ENCODE results near the gene PACS1. TPM values are rescaled to one million over a fixed set of nuclear protein-coding genes. Genes with fewer than 3 reads are reported as not detected.
"Not testable (repeated sequence)": the region's sequence is repeated elsewhere in the genome, so short reads cannot be mapped to it uniquely, and the experiment has no call there.

The PACS1 gene
- total RNA-seq, 3 donors from 2014 or later, result 37.9 to 40.6 (median 38.6) TPM

DNA sequence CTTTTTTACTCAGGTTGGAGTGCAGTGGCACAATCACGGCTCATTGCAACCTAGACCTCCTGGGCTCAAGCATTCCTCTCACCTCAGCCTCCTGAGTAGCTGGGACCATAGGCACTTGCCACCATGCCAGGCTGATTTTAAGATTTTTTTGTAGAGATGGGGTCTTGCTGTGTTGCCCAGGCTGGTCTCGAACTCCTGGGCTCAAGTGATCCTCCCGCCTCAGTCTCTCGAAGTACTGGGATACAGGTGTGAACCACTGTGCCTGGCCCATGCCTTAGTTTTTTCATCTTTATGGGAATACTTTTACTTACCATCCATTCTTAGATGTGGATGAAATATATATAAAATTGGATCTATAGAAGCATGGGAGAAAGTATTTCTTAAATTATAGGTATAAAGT, 5.2 kb downstream of the PACS1 start:
- no peaks in the 10 kb centered on the region for H3K9me3 ChIP-seq
- H3K27me3 ChIP-seq, result no peaks in the 10 kb centered on the region
- no peak overlapping the region for H3K4me3 ChIP-seq
- no peaks in the 10 kb centered on the region for H3K36me3 ChIP-seq
- no peak for TF ChIP-seq POLR2A (IDR thresholded peaks at IDR 0.05)
- no peak for TF ChIP-seq POLR2AphosphoS5 (IDR thresholded peaks at IDR 0.05)
- TF ChIP-seq, protein P1, sequence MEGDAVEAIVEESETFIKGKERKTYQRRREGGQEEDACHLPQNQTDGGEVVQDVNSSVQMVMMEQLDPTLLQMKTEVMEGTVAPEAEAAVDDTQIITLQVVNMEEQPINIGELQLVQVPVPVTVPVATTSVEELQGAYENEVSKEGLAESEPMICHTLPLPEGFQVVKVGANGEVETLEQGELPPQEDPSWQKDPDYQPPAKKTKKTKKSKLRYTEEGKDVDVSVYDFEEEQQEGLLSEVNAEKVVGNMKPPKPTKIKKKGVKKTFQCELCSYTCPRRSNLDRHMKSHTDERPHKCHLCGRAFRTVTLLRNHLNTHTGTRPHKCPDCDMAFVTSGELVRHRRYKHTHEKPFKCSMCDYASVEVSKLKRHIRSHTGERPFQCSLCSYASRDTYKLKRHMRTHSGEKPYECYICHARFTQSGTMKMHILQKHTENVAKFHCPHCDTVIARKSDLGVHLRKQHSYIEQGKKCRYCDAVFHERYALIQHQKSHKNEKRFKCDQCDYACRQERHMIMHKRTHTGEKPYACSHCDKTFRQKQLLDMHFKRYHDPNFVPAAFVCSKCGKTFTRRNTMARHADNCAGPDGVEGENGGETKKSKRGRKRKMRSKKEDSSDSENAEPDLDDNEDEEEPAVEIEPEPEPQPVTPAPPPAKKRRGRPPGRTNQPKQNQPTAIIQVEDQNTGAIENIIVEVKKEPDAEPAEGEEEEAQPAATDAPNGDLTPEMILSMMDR (IDR thresholded peaks at IDR 0.05), result no peak
- intact Hi-C loops (cut with DNase I; ENCODE audit: low total_unique reads), result no loop called here
- peaks cover 0 to 3% of the 10 kb centered on the region in 2 donors for H3K4me1 ChIP-seq
- H3K27ac ChIP-seq, result no peak overlapping the region
- DNase-seq (ENCODE audit: low spot score in 2 of 2), result no peak

DNA sequence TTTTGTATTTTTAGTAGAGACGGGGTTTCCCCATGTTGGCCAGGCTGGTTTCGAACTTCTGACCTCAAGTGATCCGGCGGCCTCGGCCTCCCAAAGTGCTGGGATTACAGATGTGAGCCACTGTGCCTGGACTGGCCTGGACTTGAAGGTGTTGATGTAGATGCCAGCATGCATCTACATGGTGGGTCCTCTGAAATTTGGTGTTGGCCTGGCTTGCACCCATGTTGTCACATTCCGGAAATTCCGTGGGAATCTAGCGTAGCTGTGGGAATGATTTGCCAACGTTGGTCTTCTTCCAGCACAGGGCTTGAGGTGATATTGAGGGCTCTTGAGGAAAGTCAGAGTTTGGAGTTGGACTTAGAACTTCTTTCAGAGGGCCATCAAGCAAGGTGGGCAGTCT, 6.5 kb downstream of the PACS1 start:
- Histone ChIP-seq H3K4me1 (peaks cover 0 to 6% of the 10 kb centered on the region in 2 donors), H3K27ac (no peak overlapping the region), H3K27me3 (no peaks in the 10 kb centered on the region), H3K9me3 (no peaks in the 10 kb centered on the region), H3K4me3 (no peak overlapping the region), H3K36me3 (no peaks in the 10 kb centered on the region)
- DNase-seq (ENCODE audit: low spot score in 2 of 2), result peak in 1 of 2 donors; percentile 49
- TF ChIP-seq POLR2A (IDR thresholded peaks at IDR 0.05), result no peak
- TF ChIP-seq POLR2AphosphoS5 (IDR thresholded peaks at IDR 0.05), result no peak
- TF ChIP-seq, protein P1 (IDR thresholded peaks at IDR 0.05), result no peak
- intact Hi-C loops (cut with DNase I; ENCODE audit: low total_unique reads), result no loop called here

DNA sequence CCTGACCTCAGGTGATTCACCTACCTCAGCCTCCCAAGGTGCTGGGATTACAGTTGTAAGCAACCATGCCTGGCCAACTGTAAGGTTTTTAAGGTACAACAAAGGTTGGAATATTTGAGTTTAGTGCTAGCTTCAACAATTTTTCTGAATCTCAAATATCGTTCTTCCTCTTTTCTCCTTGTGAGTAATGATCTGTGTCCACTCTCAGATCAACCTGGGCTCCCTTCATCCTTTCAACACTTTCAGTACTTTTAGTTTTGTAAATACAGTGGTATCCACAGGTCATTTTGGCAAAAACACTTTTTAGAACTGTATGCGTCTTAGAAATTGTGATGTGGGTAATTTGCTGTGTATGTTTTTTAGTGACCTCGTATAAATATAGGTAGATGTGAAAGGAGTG, 7.9 kb downstream of the PACS1 start:
- Histone ChIP-seq H3K4me1 (peaks cover 0 to 19% of the 10 kb centered on the region in 2 donors), H3K27ac (no peak overlapping the region), H3K9me3 (no peaks in the 10 kb centered on the region), H3K4me3 (no peak overlapping the region), H3K36me3 (no peaks in the 10 kb centered on the region), H3K27me3 (no peaks in the 10 kb centered on the region)
- intact Hi-C loops (cut with DNase I; ENCODE audit: low total_unique reads), result no loop called here
- no peak for TF ChIP-seq POLR2AphosphoS5 (IDR thresholded peaks at IDR 0.05)
- TF ChIP-seq, protein P1 (IDR thresholded peaks at IDR 0.05), result no peak
- DNase-seq (ENCODE audit: low spot score in 2 of 2), result no peak

DNA sequence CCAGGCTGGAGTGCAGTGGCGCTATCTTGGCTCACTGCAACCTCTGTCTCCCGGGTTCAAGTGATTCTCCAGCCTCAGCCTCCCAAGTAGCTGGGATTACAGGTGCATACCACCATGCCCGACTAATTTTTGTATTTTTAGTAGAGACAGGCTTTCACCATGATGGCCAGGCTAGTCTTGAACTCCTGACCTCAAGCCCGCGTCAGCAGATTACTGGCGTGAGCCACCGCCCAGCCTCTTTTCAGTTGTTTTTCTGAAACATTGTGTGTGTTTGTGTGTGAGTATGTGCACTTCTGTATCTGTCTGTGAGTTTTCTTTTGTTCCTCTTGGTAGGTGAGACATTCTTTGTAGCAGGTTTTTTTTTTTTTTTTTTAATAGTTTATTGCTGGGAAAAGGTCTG, 8.9 kb downstream of the PACS1 start:
- intact Hi-C loops (cut with DNase I; ENCODE audit: low total_unique reads); DNase-seq (ENCODE audit: low spot score in 2 of 2); H3K4me3 ChIP-seq; H3K27me3 ChIP-seq; H3K27ac ChIP-seq; H3K9me3 ChIP-seq; H3K36me3 ChIP-seq: not testable (repeated sequence)
- peaks cover 0 to 19% of the 10 kb centered on the region in 2 donors for H3K4me1 ChIP-seq

DNA sequence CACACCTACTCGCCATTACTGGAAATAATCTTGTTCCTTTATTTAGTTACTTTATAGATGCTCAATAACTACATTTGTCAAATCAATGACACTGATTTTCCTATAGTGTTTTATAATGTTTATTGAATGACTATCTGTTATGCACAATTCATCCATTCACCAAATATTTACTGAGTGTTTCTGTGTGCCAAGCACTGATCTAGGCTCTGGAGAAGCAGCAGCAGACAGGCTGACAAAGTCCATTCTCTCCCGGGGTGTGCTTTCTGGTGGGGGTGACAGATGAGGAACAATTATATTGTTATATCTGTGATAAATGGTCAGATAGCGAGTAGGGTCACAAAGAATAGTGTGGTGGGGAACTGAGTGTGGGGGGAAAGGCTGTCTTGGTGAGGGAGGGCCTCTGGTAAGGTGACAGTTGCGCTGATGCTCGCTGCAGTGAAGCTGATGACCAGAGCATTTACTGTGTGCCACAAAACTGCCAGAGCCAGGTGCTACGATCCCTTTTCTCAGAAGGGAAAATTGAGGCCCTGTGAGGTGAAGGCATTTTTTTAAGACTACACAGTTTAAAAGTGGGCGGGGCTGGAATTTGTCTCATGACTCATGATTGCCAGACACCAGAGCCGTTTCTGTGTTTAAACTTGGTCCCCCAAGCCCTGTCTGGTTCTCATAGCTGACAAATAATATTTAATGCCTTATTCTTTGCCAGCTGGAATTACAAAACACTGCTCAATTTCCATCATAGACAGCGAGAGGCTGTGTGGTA, 10.2 kb downstream of the PACS1 start:
- peaks cover 0 to 19% of the 10 kb centered on the region in 2 donors for H3K4me1 ChIP-seq
- H3K27me3 ChIP-seq, result no peaks in the 10 kb centered on the region
- DNase-seq (ENCODE audit: low spot score in 2 of 2), result no peak
- peak overlapping the region; percentile 84 to 87 for H3K27ac ChIP-seq
- H3K4me3 ChIP-seq, result no peak overlapping the region
- TF ChIP-seq POLR2A (IDR thresholded peaks at IDR 0.05) (no peak), POLR2AphosphoS5 (IDR thresholded peaks at IDR 0.05) (no peak)
- TF ChIP-seq, protein P1 (IDR thresholded peaks at IDR 0.05), result no peak
- no peaks in the 10 kb centered on the region for H3K36me3 ChIP-seq
- H3K9me3 ChIP-seq, result no peaks in the 10 kb centered on the region
- intact Hi-C loops (cut with DNase I; ENCODE audit: low total_unique reads), result no loop called here

Measured in breast epithelium (tissue), 4 donors.